Measurements from ENCODE around the gene ELK3.

Gene ELK3

DNA sequence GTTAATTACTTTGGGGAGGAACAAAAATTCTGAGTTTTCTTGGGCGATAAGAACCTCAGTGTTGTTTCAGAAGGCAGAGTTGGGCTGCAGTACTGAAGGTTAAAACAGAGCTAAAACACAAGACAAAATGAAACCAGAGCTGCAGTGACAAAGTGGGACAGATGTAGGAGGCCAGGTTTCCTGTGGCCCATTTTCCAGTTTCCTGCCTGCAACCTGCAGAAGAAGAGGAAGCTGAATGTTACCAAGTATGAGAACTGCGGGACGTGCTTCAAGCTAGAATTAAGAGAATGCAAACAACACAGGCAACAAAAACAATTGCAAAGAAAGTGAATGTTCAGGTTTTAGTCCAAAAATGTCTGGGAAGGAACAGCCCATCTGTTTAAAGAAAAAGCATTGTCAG lies 17.8 kb downstream of the ELK3 start:
- DNase-seq (ENCODE audit: low spot score) (no peak), FAIRE-seq (no peak)

DNA sequence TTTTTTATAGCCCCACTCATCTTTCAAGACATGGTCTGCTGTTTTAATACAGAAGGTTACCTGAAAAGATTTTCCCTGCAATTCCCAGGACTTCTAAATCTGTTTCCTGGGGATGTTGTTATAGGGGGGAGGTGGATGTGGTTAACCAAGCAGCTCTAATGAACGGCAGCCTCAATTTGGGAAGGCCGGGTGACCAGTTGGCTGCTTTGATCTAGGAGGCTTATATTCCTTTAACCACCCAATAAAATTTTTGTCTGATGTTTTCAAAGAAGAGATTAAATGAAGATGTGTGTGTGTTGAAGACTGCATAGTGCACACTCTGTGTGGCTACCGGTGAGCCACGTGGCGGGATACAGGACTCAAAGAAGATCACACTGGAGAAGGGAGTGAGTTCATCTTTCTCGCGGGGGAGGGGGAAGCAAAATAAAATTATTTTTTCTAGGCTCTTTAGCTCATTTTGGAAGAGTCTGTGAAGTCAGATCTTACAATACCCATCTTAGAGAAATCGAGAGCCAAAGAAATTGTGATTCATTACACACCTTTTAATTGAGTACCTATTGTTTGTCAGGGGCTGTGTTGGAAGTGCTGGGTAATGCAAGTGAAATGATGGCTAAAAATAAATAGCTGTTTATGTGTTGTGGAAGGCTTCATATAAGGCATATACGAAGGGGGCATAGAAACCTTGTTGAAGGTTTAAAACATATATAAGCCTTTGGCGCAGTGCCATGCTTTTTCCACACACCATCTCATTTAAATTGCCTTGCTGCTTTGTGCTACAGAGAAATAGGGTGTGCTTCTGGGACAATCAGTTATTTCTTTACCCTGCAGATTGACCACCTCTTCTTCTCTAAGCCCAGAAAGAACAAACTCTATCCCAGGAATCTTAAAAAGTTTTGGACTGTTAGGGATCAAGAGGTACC lies 18.5 kb downstream of the ELK3 start:
- no peak for DNase-seq (ENCODE audit: low spot score)
- no peak for FAIRE-seq

DNA sequence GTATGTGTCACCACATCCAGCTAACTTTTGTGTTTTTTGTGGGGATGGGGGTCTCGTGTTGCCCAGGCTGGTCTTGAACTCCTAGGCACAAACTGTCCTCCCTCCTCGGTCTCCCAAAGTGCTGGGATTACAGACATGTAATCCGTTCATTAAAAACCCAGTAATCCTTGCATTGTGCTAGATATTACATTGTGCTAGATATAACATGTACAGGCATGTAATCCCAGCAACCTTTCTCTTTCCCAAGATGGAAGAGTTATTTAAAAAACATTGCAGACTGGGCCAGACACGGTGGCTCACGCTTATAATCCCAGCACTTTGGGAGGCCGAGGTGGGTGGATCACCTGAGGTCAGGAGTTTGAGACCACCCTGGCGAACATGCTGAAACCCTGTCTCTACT lies 19.7 kb downstream of the ELK3 start:
- FAIRE-seq (no peak), DNase-seq (ENCODE audit: low spot score) (no peak)

DNA sequence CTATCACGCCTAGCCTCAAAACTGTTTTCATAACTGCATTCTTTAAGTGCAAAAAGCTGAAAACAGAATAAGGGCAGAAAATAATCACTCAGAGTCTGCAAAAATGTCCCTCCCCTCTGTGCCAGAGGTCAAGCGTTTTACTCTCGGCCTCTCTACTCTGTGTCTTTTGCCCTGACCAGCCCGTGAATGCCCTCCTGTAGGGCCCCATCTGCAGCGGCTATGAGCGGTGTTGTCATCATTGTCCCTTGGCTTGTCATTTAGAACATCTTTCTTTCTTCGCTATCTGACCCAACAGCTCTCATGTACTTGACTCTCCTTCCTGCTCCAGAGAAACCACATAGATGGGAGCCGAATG lies 21.7 kb downstream of the ELK3 start:
- no peak for FAIRE-seq
- no peak for DNase-seq (ENCODE audit: low spot score)

DNA sequence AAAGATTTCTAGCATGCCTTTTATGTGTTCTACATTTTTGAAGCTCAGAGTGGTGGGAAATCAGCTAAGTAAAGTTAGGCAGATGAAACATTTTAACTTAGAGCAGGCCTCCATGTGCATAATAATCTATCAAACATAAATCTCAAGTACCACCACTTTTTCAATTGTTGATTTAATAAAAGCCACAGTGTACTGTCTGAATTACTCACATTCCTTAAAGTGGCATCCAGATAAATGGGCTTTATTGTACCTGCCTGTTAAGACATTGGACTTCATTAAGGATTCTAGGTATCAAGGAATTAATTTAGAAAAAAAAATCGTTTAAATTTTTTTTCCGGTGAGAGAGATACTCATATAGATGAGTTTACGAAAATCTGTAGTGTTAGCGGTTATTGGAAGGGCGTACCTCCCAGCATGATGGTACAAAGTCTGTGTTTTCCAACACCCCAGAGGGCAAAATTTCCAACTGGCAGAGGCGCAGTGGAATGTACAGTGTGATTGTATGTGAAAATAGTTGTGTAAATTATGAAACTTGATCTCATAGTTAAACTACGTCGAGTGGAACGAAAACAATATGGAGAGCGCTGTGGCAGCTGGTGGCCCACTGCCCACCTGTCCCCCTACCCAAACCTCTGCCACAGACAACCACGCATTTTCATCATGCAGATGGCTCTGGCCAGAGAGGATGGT lies 25.0 kb downstream of the ELK3 start:
- DNase-seq (ENCODE audit: low spot score) (no peak), FAIRE-seq (no peak)

DNA sequence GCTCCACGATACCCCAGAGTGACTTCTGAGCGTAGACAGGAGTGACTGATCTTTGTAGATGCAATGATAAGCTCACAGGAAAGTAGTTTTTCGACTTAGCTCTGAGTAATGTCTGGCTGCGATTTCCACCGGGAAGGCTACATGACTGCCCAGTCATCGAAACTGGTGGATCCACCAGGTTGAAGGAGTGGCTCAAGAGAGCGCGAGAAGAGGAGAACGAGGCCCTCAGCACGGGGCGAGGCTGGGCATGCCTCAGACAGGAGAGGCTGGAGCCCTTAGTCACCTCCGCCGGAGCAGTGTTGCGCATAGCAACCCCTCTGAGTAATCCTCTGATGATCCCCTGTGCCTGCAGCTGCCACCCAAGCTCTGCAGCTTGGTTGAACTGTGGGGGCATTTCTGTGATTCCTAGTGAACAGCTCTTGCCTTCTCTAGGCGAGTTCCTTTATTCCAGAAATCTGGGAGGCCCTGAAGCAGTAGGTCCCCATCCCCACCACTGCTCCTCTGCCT lies 25.6 kb downstream of the ELK3 start:
- FAIRE-seq = no peak
- peak; percentile 92 for DNase-seq (ENCODE audit: low spot score)

DNA sequence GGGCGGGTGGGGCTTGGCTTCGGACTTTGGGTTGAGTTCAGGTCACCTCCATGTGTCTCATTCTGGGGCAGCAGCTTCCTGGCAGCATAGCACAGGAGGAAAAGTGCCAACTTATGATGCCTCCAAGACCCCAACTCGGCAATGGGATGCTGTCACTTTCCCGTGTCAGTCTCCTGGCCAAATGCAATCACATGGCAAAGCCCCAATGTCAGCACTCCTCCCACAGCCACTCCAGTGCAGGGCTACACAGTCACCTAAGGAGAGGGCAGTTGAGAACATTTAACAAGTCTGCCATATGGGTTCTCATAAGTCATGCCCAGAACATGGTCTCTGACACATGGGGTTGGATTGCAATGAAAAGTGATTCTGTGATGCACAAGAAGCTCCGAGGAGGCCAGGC lies 26.7 kb downstream of the ELK3 start:
- DNase-seq (ENCODE audit: low spot score) (no peak), FAIRE-seq (no peak)

DNA sequence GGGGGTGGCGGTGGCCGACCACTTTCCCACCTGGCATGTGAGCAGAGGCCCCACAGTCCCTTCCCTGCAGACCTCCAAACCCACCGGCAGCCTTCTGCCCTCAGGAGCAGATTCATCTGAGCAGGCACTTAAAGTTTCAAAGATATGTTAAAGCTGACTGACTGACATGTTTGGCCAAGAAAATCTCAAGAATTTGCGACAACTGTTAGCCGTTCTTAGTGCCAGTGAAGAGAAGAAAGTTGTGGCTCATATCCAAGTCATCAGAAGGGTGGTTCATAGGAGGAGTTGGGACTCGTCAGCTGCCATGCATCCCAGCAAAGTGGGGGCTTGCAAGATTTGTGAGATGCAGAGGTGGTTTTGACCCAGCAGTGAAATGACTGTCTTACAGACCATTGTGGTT lies 27.2 kb downstream of the ELK3 start:
- DNase-seq (ENCODE audit: low spot score) = no peak

DNA sequence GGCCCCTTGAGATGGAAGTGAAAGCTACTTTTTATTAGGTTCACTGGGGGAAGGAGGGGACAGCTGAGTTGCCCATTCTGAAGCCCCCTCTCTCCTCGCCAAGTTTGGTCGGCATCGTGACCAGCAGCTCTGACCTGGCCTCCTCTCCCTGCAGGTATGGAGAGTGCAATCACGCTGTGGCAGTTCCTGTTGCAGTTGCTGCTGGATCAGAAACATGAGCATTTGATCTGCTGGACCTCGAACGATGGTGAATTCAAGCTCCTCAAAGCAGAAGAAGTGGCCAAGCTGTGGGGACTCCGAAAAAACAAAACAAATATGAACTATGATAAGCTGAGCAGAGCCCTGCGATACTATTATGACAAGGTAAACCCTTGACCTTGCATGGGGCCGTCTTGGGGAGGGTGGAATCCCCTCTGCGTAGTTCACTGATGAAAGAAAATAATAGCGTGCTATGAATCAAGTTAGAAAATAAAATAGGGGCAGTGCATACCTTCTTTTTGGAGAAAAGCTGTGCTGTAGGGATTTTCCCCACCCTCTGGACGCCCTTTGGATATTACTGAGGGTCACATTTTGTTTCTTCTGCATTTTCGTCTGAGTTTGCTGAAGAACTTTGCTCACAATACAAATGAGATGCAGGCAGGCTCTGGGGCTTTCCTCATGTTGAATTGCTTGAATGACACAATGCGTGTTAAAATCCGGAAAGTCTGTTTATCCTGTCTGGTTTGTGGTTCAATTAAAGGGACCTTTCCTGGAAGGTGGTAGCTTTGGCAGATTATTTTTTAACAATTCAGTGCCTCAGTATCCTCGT lies 29.4 kb downstream of the ELK3 start:
- no peak for DNase-seq (ENCODE audit: low spot score)
- no peak for FAIRE-seq

More for the DNA sequence above, 27.2 kb downstream of the ELK3 start:
- FAIRE-seq = no peak

DNA sequence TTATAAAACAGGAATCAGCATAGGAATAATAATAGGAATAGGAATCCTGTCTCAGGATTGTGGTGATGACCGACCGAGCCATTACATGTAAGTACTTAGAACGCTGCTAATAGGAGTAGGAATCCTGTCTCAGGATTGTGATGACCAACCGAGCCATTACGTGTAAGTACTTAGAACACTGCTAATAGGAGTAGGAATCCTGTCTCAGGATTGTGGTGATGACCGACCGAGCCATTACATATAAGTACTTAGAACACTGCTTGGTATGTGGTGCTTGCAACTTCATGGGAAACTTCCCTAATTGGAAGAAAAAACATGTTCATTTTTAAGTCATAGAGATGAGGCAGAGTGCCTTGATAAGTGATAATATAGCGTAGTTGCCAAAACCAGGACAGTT lies 30.0 kb downstream of the ELK3 start:
- no peak for DNase-seq (ENCODE audit: low spot score)
- no peak for FAIRE-seq

DNA sequence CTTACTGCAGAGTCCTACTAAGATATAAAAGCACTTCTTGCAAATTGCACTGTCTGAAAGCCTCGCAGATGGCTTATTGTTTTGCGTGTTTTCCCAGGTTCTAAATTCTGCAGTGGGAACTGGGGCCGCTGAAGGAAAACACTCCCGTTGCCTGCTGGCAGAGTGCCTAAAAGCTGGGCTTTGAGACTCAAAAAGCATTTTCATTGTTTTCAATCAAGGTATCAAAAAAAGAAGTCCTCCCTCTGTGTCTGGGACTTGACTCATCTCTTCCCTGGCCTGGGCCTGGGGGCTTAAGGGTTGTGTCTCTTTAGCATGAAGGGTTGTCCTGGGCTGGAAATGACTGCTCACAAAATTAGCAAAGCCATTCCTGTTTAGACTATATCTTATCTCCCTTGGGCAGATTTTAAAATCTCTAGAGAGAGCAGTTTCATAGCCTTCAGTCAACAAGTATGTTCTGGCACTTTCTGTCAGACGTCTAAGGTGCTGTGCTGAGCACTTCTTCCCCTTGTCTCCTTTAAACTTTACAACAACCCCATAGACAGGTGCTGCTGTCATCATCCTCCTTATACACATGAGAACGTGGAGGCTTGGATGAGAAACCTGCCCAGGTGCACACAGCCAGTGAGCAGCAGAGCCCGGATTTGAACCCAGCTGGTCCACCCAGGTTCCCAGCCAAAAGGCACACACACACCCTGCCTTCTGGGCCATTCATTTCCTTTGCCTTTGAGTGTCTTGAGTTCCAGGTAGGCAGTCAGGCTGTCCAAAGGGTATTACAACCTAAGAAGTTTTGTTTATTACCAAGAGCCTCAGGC lies 31.1 kb downstream of the ELK3 start:
- FAIRE-seq = no peak
- DNase-seq (ENCODE audit: low spot score) = no peak

DNA sequence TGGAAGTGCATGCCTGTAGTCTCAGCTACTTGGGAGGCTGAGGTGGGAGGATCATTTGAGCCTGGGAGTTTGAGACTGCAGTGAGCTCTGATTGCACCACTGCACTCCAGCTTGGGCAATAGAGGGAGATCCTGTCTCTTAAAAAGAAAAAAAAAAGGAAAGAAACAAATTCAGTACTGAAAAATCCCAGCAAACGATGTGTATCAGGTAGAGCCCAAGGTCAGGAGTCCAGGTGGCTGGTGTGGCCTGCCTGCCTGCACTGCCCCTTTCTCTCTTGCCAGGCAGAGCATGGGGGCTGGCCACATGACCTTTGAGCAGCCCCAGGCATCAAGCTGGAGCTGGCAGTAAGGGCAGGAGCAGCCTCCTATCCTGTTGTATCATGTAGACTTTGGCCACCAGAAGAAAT lies 31.8 kb downstream of the ELK3 start:
- DNase-seq (ENCODE audit: low spot score) (no peak), FAIRE-seq (no peak)

DNA sequence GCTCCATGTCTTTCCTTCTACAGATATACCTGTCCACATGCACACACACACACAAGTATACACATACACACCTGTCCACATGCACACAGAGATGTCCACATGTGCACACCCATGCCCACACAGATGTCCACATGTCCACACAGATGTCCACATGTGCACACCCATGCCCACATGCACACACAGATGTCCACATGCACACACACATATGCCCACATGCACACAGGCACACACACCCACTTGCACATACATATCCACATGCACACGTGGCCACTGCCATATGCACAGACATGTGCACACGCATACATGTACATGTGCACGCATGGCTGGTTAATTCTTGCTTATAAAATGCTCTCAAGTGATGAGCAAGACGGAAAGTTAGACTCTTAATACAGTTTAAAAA lies 32.2 kb downstream of the ELK3 start:
- DNase-seq (ENCODE audit: low spot score) = no peak
- no peak for FAIRE-seq

DNA sequence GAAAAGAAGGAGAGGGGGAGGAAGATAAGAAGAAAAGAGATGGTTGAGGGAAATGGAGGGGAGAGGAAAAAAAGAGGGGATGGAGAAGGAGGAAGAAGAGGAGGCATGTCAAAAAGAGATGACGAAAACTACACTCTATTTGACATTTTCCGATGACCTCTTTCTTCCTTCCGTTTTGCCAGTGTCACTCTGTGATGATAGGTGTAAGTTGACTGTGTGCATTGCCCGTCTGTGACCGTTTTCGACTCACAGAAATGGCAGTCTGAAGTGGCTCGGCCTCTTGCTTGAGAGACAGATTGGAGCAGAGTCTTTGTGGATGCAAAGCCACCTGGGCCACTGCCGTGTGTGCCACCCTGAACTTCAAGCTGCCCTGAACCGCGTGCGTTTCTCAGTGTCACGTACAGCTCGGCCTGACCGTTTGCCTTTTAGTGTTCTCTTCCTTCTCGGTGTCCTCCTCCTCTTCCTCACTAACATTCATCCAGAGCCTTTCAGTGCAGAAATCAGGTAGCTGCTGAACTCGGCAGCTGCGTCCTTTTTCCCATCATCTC lies 32.7 kb downstream of the ELK3 start:
- no peak for DNase-seq (ENCODE audit: low spot score)
- no peak for FAIRE-seq

DNA sequence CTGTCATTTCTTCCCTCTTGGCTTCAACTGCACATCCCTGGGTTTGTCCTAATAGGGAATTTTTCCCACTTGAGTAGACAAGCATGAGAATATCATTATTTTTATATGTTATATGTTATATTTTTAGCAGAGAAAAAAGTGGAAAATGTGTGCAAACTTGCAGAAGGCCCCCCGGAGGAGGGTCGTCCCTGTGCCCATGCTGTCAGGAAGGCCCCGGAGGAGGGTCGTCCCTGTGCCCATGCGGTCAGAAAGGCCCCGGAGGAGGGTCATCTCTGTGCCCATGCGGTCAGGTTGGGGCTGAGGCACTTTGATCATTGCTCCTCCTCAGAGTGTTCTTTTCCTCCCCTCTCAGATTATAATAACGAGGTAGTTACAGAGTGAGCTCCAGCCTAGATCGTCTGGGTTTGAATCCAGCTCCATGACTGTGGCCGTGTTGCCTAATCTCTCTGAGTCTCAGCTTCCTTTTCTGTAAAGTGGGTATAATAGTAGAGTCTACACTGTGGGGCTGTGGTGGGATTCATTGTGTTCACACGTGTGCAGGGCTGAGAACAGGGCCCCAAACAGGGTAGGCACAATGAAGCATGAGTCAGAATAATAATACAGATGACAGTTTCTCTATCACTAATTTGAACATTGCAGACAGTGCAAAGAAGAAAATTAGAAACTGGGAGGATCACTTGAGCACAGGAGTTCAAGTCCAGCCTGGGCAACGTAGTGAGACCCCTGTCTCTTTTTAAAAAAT lies 33.4 kb downstream of the ELK3 start:
- DNase-seq (ENCODE audit: low spot score) (no peak), FAIRE-seq (no peak)

DNA sequence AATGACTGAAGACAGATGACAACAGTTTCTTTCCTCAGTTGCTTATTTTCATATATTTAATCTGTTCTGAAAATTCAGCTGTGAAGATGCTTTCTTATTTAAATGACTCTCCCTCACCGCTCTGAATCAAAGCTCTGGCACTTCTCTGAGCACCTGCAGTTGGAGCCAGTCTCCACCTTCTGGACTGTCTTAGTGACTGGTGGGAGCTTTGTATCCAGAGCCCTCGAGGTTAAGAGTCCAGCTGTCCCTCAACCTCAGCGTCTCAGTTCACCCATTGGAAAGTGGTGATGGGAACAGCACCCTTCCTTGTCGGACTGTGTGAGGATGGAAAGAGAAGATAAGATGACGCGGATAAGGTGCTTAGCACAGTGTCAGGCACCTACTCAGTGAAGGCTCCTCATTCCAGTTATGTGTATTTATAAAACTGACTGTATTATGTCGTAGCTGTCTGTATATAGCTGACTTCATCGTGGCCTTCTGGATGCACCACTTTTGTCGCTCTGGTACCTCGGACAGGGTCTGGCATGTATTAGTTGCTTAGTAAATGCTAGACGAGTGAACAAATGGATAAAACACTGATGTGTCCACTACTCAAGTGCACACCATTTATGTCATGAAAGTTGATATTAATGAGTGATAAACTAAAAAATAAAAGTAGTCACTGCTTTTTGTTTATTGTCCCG lies 34.5 kb downstream of the ELK3 start:
- no peak for FAIRE-seq

DNA sequence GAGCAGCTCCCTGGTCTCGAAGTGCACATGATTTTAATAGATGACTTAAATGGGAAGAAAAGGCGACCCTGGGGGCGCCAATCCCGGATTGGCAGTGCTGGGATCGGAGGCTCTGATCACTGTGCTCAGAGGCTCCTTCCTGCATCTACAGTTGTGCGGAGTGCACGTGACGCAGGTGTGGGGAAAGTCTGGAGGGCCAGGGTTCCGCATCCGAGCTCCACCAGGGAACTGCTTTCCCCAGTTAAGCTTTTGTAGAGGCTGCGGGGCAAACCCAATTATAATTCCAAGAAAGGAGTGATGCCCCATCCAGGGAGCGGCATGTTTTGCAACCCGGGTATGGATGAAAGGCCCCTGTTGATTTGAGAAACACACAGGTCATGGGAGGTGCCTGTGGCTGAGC lies 36.5 kb downstream of the ELK3 start:
- DNase-seq (ENCODE audit: low spot score) (no peak), FAIRE-seq (no peak)

More for the DNA sequence above, 34.5 kb downstream of the ELK3 start:
- DNase-seq (ENCODE audit: low spot score) = no peak

DNA sequence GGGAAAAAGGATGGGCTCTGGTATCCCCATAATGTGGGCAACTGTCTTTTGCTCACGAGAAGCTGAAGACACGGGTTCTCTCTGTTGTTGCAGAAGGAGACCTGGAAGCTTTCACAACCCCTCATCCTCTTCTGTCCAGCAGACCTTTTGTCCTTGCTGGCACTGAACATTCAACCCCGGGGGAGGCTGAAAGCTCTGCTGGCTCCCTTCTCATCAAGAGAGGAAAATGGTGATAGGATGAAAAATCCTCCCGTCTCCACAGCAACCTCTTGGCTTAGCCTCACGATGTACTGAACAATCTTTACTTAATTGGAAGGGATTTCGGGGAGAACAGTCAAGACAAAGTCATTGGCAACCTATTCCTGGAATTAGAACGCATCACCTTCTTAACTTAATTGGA lies 39.0 kb downstream of the ELK3 start:
- no peak for DNase-seq (ENCODE audit: low spot score)
- FAIRE-seq = no peak

DNA sequence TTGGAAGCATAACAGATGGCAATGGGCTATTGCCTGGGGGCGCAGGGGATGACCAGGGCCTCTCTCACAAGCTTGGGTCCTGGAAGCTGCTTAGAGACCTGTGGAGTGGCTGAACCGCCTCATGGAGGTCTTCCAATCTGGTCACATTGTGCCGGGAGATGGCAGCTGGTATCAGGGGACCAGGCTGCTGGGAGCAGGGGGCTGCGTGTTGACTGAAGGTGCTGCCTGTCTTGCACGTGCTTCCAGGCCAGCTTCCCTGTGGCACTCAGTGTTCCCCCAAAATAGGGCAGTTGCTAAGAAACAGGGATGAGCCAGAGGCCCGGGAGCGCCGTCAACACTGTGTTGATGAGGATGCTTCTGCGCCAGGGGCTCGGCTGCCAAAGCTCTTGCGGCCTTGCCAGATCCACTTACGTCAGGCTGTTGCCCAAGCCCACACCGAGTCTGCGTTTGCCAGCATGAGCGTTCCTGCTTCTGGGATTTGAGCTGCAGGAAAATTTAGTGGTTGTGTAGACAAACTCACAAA lies 39.8 kb downstream of the ELK3 start:
- no peak for DNase-seq (ENCODE audit: low spot score)

More for the DNA sequence above, 39.8 kb downstream of the ELK3 start:
- no peak for FAIRE-seq
